Medulla oblongata (tissue), 1 donor: ENCODE results near the gene HEXIM1.

Experiments used
- DNase-seq: peaks from one replicate; pipeline ENCODE4 v3.0.0-alpha.2; 2015; ENCODE audit errors: extremely low spot score

Gene HEXIM1

GRCh38 chr17:45146890-45147580, 1.2 kb upstream of the HEXIM1 start:
- no peak for DNase-seq

- peak; percentile 94 for DNase-seq
Measured at GRCh38 chr17:45147581-45148182, 593 bp upstream of the HEXIM1 start.

GRCh38 chr17:45149037-45149668, 878 bp downstream of the HEXIM1 start:
- peak; percentile 92 for DNase-seq

- DNase-seq: peak; percentile 65
Measured at GRCh38 chr17:45149669-45150664, 1.7 kb downstream of the HEXIM1 start.

GRCh38 chr17:45150911-45151809, 2.9 kb downstream of the HEXIM1 start:
- DNase-seq: no peak

GRCh38 chr17:45155029-45155428, 6.8 kb downstream of the HEXIM1 start:
- DNase-seq: no peak

GRCh38 chr17:45155483-45155882, 7.2 kb downstream of the HEXIM1 start:
- DNase-seq: no peak

- no peak for DNase-seq
Measured at GRCh38 chr17:45156242-45156641, 8.0 kb downstream of the HEXIM1 start.

- peak; percentile 70 for DNase-seq
Measured at GRCh38 chr17:45160447-45161287, 12.4 kb downstream of the HEXIM1 start.

- DNase-seq: peak; percentile 100
Measured at GRCh38 chr17:45161288-45162024, 13.2 kb downstream of the HEXIM1 start, which contains the start of gene HEXIM2. TSS of gene HEXIM2 (plus strand) at chr17:45161875. CDS start at chr17:45162794, 919 bp downstream.

GRCh38 chr17:45162025-45162687, 13.9 kb downstream of the HEXIM1 start:
- DNase-seq: no peak

- DNase-seq: no peak
Measured at GRCh38 chr17:45164734-45165269, 16.5 kb downstream of the HEXIM1 start.

- no peak for DNase-seq
Measured at GRCh38 chr17:45168991-45169752, 20.9 kb downstream of the HEXIM1 start.

GRCh38 chr17:45170280-45170930, 22.1 kb downstream of the HEXIM1 start:
- DNase-seq: no peak

GRCh38 chr17:45170931-45171337, 22.7 kb downstream of the HEXIM1 start:
- peak; percentile 38 for DNase-seq

- DNase-seq: peak; percentile 19
Measured at GRCh38 chr17:45171338-45172231, 23.3 kb downstream of the HEXIM1 start.
